Vagina (tissue), 2 donors: Measurements from ENCODE around the gene PLA2R1.

Experiments
- CTCF ChIP-seq, 3 experiments: fragments of 450-650 bp in 2 of 3; fragments of 200-600 bp in 1 of 3; sonication (generic) in 1 of 3; IDR thresholded peaks; one replicate each; pipeline ENCODE4 v1.5.1; 2017 to 2019; ENCODE audit warnings: antibody characterized with exemption in 3 of 3, mild to moderate bottlenecking in 2 of 3, moderate library complexity in 2 of 3
- POLR2AphosphoS5 ChIP-seq, 2 donors: sonication (generic); formaldehyde crosslinking; IDR thresholded peaks; one replicate each; pipeline ENCODE4 v1.9.0; 2017; ENCODE audit warnings: antibody characterized with exemption in 2 of 2, mild to moderate bottlenecking in 2 of 2, low read depth in 1 of 2; ENCODE audit not compliant: insufficient read depth in 1 of 2

GRCh38 chr2:159933040-159933726 lies 129.2 kb downstream of the PLA2R1 start:
- no peak for TF ChIP-seq CTCF (IDR thresholded peaks at IDR 0.05)
- no peak for TF ChIP-seq POLR2AphosphoS5 (IDR thresholded peaks at IDR 0.05; ENCODE audit: insufficient read depth in 1 of 2, low read depth in 1 of 2)
